GM19023 (cell line): Measurements from ENCODE around the gene CENPV.
"Not testable (repeated sequence)": the region's sequence is repeated elsewhere in the genome, so short reads cannot be mapped to it uniquely, and the experiment has no call there.

Experiments
- ATAC-seq: cut with Tn5 transposase; IDR thresholded peaks from one replicate; pipeline ENCODE4 v1.9.1; 2021; ENCODE audit warnings: mild to moderate bottlenecking, moderate library complexity; ENCODE audit not compliant: unreplicated experiment

The CENPV gene

DNA sequence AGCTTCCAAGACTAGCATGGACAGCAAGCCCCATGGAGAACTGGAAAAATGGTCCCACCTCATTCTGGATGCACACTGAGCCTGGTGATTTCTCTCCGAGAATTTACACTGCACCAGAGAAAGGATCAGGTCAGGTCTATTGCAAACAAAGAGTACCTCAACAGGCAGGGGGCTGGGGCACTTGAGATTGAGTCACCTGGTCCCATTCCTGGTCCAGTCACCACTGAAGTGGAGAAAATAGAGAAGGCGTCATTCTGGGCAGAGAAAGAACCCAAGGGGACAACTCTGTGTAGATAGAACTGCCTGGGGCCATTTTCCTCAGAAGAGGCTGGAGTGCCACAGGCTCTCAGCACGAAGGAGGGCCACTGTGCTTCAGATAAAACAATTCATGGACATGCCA is 38.4 kb downstream of the CENPV start:
- ATAC-seq = no peak

GRCh38 chr17:16314189-16314588 is 39.1 kb downstream of the CENPV start:
- ATAC-seq = no peak

- ATAC-seq = no peak
Measured at GRCh38 chr17:16313139-16314090, 39.9 kb downstream of the CENPV start.

- not testable (repeated sequence) for ATAC-seq
Measured at GRCh38 chr17:16312061-16312460, 41.2 kb downstream of the CENPV start.

- no peak for ATAC-seq
Measured at GRCh38 chr17:16306211-16306610, 47.1 kb downstream of the CENPV start.

DNA sequence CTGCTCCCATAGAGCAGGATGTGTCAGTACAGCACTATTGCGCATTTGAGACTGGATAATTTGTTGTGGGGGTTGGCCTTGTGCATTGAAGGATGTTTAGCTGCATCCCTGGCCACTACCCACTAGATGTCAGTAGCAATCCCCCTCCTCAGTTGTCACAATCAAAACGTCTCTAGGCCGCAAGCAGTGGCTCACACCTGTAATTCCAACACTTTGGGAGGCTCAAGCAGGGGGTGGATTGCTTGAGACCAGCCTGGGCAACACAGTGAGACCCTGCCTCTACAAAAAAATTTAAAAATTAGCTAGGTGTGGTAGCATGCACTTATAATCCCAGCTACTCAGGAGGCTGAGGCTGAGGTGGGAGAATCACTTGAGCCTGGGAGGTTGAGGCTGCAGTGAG is 48.4 kb downstream of the CENPV start:
- no peak for ATAC-seq

DNA sequence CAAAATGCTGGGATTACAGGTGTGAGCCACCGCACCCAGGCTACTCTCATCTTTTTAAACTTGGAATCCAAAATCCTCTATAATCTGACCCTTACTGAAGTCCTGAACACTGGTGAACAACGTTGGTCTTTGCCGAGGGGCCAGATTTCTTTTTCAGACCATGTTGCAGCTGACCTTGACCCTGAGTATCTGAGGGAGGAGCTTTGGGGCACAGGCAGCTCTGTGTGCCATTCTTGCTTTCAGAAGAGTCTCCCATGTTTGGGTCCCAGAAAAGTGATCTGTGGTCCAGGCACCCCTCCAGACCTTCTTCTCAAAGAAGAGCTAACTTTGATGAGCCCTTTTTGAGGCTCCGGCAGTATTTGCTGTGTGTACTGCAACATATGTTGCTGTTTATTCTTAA is 50.4 kb downstream of the CENPV start:
- no peak for ATAC-seq

DNA sequence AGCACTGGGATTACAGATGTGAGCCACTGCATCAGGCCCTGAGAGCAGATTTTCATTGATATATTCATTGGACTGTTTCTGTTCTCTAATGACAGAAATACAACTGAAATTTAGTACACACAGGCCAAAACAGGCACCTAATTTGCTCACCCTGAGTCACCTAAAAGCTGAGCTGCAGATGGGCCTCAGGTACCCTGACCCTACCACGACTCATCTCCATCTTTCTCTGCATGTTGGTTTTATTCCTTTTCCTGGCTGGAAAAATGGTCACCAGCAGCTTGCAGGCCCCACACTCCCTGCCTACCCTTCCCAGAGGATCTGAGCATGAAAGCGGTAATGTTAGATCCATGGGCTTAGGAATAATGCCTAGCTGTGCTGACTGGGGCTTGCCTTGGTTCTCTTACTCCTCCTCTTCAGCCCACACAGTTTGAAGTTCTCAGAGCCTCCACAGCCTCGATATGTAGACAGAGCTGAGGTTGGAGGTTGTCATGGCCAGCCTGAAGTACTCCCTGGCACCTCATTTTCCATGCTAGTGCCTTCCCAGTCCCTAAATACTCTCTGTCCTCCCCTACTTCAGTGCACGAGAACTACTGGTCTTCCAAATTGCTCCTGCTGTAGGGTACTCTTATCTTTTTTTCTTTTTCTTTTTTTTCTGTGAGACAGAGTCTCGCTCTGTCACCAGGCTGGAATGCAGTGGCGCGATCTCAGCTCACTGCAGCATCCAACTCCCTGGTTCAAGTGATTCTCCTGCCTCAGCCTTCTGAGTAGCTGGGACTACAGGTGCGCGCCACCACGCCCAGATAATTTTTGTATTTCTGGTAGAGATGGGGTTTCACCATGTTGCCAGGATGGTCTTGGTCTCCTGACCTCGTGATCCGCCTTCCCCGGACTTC is 51.1 kb downstream of the CENPV start:
- no peak for ATAC-seq

DNA sequence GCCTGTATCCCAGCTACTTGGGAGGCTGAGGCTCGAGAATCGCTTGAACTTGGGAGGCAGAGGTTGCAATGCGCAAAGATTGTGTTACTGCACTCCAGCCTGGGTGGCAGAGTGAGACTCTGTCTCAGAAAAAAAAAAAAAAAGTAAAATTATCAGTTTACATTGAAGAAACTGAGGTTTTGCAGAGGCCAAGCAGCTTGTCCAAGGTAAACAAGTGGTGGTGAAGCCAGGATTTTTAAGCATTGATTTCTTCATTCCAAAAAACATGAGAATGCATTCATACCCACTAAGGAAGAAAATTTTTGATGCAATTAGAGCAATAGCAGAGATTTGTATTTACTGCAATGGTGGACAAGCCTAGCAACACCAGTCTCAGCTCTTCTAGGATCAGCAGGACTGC is 52.7 kb downstream of the CENPV start:
- no peak for ATAC-seq

GRCh38 chr17:16298140-16298662 is 55.1 kb downstream of the CENPV start:
- ATAC-seq = no peak

GRCh38 chr17:16297367-16298139 is 55.7 kb downstream of the CENPV start:
- no peak for ATAC-seq

DNA sequence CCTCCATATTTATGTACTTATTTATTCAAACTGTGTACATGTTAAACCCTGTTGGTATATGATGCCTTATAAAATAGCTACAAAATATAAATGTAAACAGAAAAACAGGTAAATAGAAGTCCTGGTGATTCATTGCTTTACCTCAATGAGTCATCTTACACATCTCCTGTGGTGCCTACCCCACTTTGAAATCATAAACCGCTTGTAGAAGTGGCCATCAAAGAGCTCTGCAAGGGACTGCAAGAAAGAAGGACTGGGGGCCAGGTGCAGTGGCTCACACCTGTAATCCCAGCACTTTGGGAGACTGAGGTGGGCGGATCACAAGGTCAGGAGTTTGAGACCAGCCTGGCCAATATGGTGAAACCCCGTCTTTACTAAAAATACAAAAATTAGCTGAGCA is 57.2 kb downstream of the CENPV start:
- not testable (repeated sequence) for ATAC-seq

- no peak for ATAC-seq
Measured at GRCh38 chr17:16294560-16294959, 58.7 kb downstream of the CENPV start.

- ATAC-seq = no peak
Measured at GRCh38 chr17:16293931-16294330, 59.3 kb downstream of the CENPV start.
